IMR-90 (cell line): Measurements from ENCODE around the gene PPP1R9B.
A peak's percentile ranks its signal among the peaks of the same experiment; 100 is the strongest.

ENCODE experiments used
- BHLHE40 ChIP-seq: fragments of 150-350 bp; IDR thresholded peaks from 2 replicates; pipeline ENCODE4 v1.6.1; 2016; ENCODE audit warnings: mild to moderate bottlenecking, low read depth, low read length
- CEBPB ChIP-seq: IDR thresholded peaks from 2 replicates; pipeline ENCODE4 v1.6.1; 2012; ENCODE audit warnings: low read depth, low read length, improper control_type of control experiment
- MAFK ChIP-seq: IDR thresholded peaks from 2 replicates; pipeline ENCODE4 v1.6.1; 2012; ENCODE audit warnings: low read depth, low read length, improper control_type of control experiment
- MAZ ChIP-seq: IDR thresholded peaks from 2 replicates; pipeline ENCODE4 v1.6.1; 2012; ENCODE audit warnings: low read depth, mild to moderate bottlenecking, low read length, improper control_type of control experiment, moderate library complexity, borderline replicate concordance
- MXI1 ChIP-seq: IDR thresholded peaks from 2 replicates; pipeline ENCODE4 v1.6.1; 2012; ENCODE audit warnings: low read depth, mild to moderate bottlenecking, low read length, moderate library complexity, borderline replicate concordance
- POLR2A ChIP-seq: IDR thresholded peaks from 2 replicates; pipeline ENCODE4 v1.6.1; 2012; ENCODE audit warnings: mild to moderate bottlenecking, low read depth, low read length
- TF ChIP-seq, protein P1 (sequence below): conservative IDR thresholded peaks from 2 replicates; pipeline ENCODE4 v1.5.1; 2012; ENCODE audit warnings: mild to moderate bottlenecking, low read depth, low read length, improper control_type of control experiment
- TF ChIP-seq, protein P2 (sequence below): fragments of 150-350 bp; IDR thresholded peaks from 2 replicates; pipeline ENCODE4 v1.6.1; 2017; ENCODE audit warnings: mild to moderate bottlenecking, antibody characterized with exemption, low read length, low read depth

DNA sequence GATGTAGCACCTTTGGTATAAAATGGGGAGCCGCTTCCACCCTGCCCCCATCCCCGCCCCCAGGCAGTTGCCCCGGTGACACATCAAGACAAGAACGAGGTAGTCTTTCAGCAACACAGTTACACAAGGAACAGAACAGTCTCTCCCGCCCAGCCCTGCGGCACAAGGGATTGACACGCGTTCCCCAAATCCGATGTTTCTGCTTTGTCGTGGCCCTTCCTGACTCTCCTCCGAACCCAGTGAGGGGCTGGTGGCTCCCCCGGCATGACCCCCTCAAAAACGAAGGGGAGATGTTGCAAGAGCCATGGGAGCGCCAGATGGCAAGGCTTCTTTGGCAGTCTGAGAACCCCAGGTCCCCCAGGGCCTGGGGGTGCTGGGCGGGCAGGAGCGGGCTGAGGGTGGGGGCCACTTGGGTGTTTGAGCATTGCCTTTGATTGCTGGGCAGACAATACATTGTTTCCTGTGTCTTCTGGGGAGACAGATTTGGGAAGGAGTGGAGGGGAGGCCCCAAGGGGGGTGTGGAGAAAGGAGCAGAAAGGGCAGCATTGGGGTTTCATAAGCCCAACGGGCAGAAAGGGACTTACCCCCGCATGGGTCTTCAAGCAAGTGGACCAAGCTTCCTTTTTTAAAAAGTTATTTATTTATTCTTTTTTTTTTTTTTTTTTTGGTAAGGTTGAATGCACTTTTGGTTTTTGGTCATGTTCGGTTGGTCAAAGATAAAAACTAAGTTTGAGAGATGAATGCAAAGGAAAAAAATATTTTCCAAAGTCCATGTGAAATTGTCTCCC, 34.3 kb upstream of the PPP1R9B start:
- TF ChIP-seq MAFK (no peak), MAZ (no peak), CEBPB (peak; percentile 34; the same call in 1 of the 2 replicates), MXI1 (no peak), POLR2A (peak; percentile 11; the same call in 1 of the 2 replicates), BHLHE40 (no peak)
- TF ChIP-seq, protein P1, sequence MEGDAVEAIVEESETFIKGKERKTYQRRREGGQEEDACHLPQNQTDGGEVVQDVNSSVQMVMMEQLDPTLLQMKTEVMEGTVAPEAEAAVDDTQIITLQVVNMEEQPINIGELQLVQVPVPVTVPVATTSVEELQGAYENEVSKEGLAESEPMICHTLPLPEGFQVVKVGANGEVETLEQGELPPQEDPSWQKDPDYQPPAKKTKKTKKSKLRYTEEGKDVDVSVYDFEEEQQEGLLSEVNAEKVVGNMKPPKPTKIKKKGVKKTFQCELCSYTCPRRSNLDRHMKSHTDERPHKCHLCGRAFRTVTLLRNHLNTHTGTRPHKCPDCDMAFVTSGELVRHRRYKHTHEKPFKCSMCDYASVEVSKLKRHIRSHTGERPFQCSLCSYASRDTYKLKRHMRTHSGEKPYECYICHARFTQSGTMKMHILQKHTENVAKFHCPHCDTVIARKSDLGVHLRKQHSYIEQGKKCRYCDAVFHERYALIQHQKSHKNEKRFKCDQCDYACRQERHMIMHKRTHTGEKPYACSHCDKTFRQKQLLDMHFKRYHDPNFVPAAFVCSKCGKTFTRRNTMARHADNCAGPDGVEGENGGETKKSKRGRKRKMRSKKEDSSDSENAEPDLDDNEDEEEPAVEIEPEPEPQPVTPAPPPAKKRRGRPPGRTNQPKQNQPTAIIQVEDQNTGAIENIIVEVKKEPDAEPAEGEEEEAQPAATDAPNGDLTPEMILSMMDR = no peak
- TF ChIP-seq, protein P2, sequence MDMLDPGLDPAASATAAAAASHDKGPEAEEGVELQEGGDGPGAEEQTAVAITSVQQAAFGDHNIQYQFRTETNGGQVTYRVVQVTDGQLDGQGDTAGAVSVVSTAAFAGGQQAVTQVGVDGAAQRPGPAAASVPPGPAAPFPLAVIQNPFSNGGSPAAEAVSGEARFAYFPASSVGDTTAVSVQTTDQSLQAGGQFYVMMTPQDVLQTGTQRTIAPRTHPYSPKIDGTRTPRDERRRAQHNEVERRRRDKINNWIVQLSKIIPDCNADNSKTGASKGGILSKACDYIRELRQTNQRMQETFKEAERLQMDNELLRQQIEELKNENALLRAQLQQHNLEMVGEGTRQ = no peak
